GM23338 (cell line): ENCODE measurements around the gene HRH3. TPM values are rescaled to one million over a fixed set of nuclear protein-coding genes. Genes with fewer than 3 reads are reported as not detected.

Source experiments
- ATAC-seq: fragments of 200-7000 bp; cut with Tn5 transposase; 3 replicates; pipeline ENCODE4 v1.9.1; 2020
- DNase-seq: peaks from one replicate; pipeline ENCODE4 v3.0.0-alpha.2; 2015; ENCODE audit warnings: low spot score
- H2AFZ ChIP-seq: fragments of 200-600 bp; sonication (generic); 2 replicates; pipeline ENCODE4 v1.8.0; 2016; ENCODE audit warnings: antibody characterized with exemption, mild to moderate bottlenecking, moderate library complexity
- H3F3A ChIP-seq: fragments of 200-600 bp; sonication (generic); replicated peaks from 2 replicates; pipeline ENCODE4 v1.8.0; 2017; ENCODE audit warnings: antibody characterized with exemption, mixed run types, low read depth
- H3K27ac ChIP-seq: fragments of 200-600 bp; sonication (generic); 2 replicates; pipeline ENCODE4 v1.6.1; 2016; ENCODE audit warnings: low read depth
- H3K27me3 ChIP-seq: fragments of 200-600 bp; sonication (generic); 2 replicates; pipeline ENCODE4 v1.8.0; 2016; ENCODE audit warnings: mild to moderate bottlenecking, mixed run types, moderate library complexity; ENCODE audit not compliant: insufficient read depth
- H3K36me3 ChIP-seq: fragments of 200-600 bp; sonication (generic); 2 replicates; pipeline ENCODE4 v1.8.0; 2016; ENCODE audit warnings: mild to moderate bottlenecking; ENCODE audit not compliant: insufficient read depth
- H3K4me1 ChIP-seq: fragments of 200-600 bp; sonication (generic); 2 replicates; pipeline ENCODE4 v1.8.0; 2016; ENCODE audit warnings: mild to moderate bottlenecking, moderate library complexity; ENCODE audit not compliant: insufficient read depth
- H3K4me2 ChIP-seq: fragments of 200-600 bp; sonication (generic); 2 replicates; pipeline ENCODE4 v1.7.1; 2017; ENCODE audit warnings: mixed run types
- H3K4me3 ChIP-seq: fragments of 200-600 bp; sonication (generic); 2 replicates; pipeline ENCODE4 v1.6.1; 2016; ENCODE audit warnings: mixed run types
- H3K79me2 ChIP-seq: fragments of 200-600 bp; sonication (generic); replicated peaks from 2 replicates; pipeline ENCODE4 v1.8.0; 2017; ENCODE audit warnings: mild to moderate bottlenecking; ENCODE audit not compliant: insufficient read depth
- H3K9me2 ChIP-seq: fragments of 200-600 bp; sonication (generic); 2 replicates; pipeline ENCODE4 v1.8.0; 2017; ENCODE audit not compliant: insufficient read depth
- H4K20me1 ChIP-seq: fragments of 200-600 bp; sonication (generic); replicated peaks from 2 replicates; pipeline ENCODE4 v1.8.0; 2017; ENCODE audit warnings: mild to moderate bottlenecking; ENCODE audit not compliant: insufficient read depth
- H3K27ac Mint-ChIP-seq: 2 replicates; pipeline ENCODE4 v1.8.0; 2020; ENCODE audit warnings: inconsistent platforms, mild to moderate bottlenecking, moderate library complexity, mixed read lengths
- H3K27me3 Mint-ChIP-seq: 3 replicates; pipeline ENCODE4 v1.8.0; 2022; ENCODE audit warnings: low read depth, mild to moderate bottlenecking, moderate library complexity, mixed read lengths, inconsistent platforms; ENCODE audit not compliant: insufficient read depth, poor library complexity
- H3K36me3 Mint-ChIP-seq: 3 replicates; pipeline ENCODE4 v1.8.0; 2021; ENCODE audit warnings: low read depth, mild to moderate bottlenecking, inconsistent platforms, moderate library complexity, mixed read lengths
- H3K4me1 Mint-ChIP-seq: 3 replicates; pipeline ENCODE4 v1.8.0; 2020; ENCODE audit warnings: mild to moderate bottlenecking, inconsistent platforms, mixed read lengths
- H3K4me3 Mint-ChIP-seq: 3 replicates; pipeline ENCODE4 v1.8.0; 2021; ENCODE audit warnings: moderate library complexity, mild to moderate bottlenecking, inconsistent platforms, mixed read lengths
- H3K9me3 Mint-ChIP-seq: 3 replicates; pipeline ENCODE4 v1.8.0; 2020; ENCODE audit warnings: moderate library complexity, mild to moderate bottlenecking, inconsistent platforms, mixed read lengths
- EZH2 ChIP-seq: fragments of 200-600 bp; sonication (generic); IDR thresholded peaks from one replicate; pipeline ENCODE4 v1.8.0; 2017; ENCODE audit warnings: antibody characterized with exemption, mild to moderate bottlenecking, low read depth; ENCODE audit not compliant: unreplicated experiment
- EZH2phosphoT487 ChIP-seq: fragments of 200-600 bp; sonication (generic); IDR thresholded peaks from one replicate; pipeline ENCODE4 v1.8.1; 2018; ENCODE audit warnings: antibody characterized with exemption; ENCODE audit not compliant: unreplicated experiment
- JUNB ChIP-seq: IDR thresholded peaks from one replicate; pipeline ENCODE4 v1.6.1; 2016; ENCODE audit warnings: antibody characterized with exemption; ENCODE audit not compliant: unreplicated experiment
- NANOG ChIP-seq: IDR thresholded peaks from 2 replicates; pipeline ENCODE4 v1.6.1; 2016; ENCODE audit warnings: antibody characterized with exemption, borderline replicate concordance
- POLR2AphosphoS5 ChIP-seq: IDR thresholded peaks from 2 replicates; pipeline ENCODE4 v1.6.1; 2016; ENCODE audit warnings: antibody characterized with exemption, low read depth
- STAT1 ChIP-seq: IDR thresholded peaks from one replicate; pipeline ENCODE4 v1.6.1; 2016; ENCODE audit warnings: antibody characterized with exemption; ENCODE audit not compliant: unreplicated experiment
- ZNF114 ChIP-seq: fragments of 250-450 bp; sonication (Bioruptor Pico); IDR thresholded peaks from 2 replicates; pipeline ENCODE4 v1.5.0; 2020; ENCODE audit warnings: mild to moderate bottlenecking, moderate library complexity
- ZNF331 ChIP-seq: fragments of 250-450 bp; sonication (Bioruptor Pico); IDR thresholded peaks from 2 replicates; pipeline ENCODE4 v1.5.0; 2020; ENCODE audit warnings: low read depth, mild to moderate bottlenecking, moderate library complexity
- polyA plus RNA-seq: library from polyadenylated mRNA; unstranded; fragments of >200 nt; fragmentation: Nextera tagmentation; extraction: Ambion mirVana; gene quantifications from 2 replicates; pipeline ENCODE4 v1.2.1, GENCODE V29; 2016
- total RNA-seq: library from RNA; depleted of rRNA; stranded (reverse); fragments of >200 nt; shearing (Covaris generic); gene quantifications from 2 replicates; pipeline ENCODE4 v1.2.3, GENCODE V29; 2014
- TF ChIP-seq, protein P1 (sequence below), 2 experiments: fragments of 200-600 bp in 1 of 2; sonication (generic) in 1 of 2; conservative IDR thresholded peaks; 2 replicates each; pipeline versions ENCODE4 v1.5.1 to v1.6.1; 2016 to 2017; ENCODE audit warnings: antibody characterized with exemption in 2 of 2, low read depth in 2 of 2, mild to moderate bottlenecking in 2 of 2, moderate library complexity in 1 of 2
- TF ChIP-seq, protein P2 (sequence below): IDR thresholded peaks from 2 replicates; pipeline ENCODE4 v1.6.1; 2016; ENCODE audit warnings: antibody characterized with exemption

The HRH3 gene
- total and polyA plus RNA-seq, 2 experiments from 2014 or later, result 1.5 to 5.2 TPM

DNA sequence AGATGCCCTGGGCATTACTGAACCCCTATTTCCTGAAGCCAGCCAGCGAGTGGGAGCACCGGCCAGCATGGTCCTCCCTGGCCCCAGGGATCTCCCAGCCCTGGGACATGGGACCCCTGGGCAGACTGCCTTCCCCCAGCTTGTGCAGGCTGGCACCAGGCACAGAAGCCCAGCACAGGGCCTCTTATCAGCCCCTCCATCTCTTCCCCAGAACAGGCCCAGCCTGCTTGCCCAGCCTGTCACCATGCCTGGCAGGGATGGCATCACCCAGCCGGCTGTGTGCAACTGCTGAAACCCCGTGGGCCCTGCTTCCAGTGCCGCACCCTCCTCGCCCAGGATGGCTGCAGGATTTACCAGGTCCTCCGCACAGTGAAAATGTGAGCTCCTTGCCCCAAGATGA, 12.1 kb upstream of the HRH3 start:
- Mint-ChIP-seq H3K4me3 (no peak overlapping the region), H3K9me3 (no peaks in the 10 kb centered on the region)
- H3K4me1 ChIP-seq, result no peaks in the 10 kb centered on the region

DNA sequence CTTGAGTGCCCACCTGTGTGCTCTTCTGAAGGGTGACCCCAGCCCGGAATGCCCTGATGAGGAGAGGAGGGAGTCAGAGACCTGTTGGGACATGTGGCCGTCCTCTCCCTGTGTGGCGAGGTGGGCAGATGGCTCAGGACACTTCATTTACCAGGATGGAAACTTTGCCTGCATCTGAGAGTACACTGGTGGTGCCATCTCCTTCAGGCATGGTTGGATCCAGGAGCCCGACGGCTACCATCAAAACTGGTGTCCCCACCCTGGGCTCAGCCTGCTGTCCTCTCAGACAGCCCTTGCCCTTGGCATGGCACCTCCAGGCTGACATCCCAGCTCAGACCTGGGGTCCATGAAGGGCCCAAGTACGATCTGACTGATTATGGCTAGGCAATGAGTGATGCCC, 11.2 kb upstream of the HRH3 start:
- no peaks in the 10 kb centered on the region for H3K79me2 ChIP-seq
- no peak overlapping the region for H3K4me3 Mint-ChIP-seq
- H3K27ac Mint-ChIP-seq, result no peak overlapping the region
- H3K4me2 ChIP-seq, result no peak overlapping the region
- peaks cover 5% of the 10 kb centered on the region for H3K4me1 Mint-ChIP-seq
- ATAC-seq (no peak), DNase-seq (no peak)
- H2AFZ ChIP-seq, result no peak overlapping the region
- H4K20me1 ChIP-seq, result no peaks in the 10 kb centered on the region
- H3K36me3 Mint-ChIP-seq, result no peaks in the 10 kb centered on the region
- H3K9me3 Mint-ChIP-seq, result no peaks in the 10 kb centered on the region
- H3K36me3 ChIP-seq, result no peaks in the 10 kb centered on the region
- peaks cover 4% of the 10 kb centered on the region for H3K27me3 Mint-ChIP-seq
- no peak overlapping the region for H3K27ac ChIP-seq
- no peak for TF ChIP-seq JUNB
- TF ChIP-seq, protein P1, sequence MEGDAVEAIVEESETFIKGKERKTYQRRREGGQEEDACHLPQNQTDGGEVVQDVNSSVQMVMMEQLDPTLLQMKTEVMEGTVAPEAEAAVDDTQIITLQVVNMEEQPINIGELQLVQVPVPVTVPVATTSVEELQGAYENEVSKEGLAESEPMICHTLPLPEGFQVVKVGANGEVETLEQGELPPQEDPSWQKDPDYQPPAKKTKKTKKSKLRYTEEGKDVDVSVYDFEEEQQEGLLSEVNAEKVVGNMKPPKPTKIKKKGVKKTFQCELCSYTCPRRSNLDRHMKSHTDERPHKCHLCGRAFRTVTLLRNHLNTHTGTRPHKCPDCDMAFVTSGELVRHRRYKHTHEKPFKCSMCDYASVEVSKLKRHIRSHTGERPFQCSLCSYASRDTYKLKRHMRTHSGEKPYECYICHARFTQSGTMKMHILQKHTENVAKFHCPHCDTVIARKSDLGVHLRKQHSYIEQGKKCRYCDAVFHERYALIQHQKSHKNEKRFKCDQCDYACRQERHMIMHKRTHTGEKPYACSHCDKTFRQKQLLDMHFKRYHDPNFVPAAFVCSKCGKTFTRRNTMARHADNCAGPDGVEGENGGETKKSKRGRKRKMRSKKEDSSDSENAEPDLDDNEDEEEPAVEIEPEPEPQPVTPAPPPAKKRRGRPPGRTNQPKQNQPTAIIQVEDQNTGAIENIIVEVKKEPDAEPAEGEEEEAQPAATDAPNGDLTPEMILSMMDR (conservative IDR thresholded peaks at IDR 0.05; ENCODE audit: low read depth in 2 of 2), result no peak
- TF ChIP-seq ZNF331 (CRISPR knock-in tag), result no peak
- TF ChIP-seq STAT1, result no peak
- no peak for TF ChIP-seq NANOG
- TF ChIP-seq, protein P2, sequence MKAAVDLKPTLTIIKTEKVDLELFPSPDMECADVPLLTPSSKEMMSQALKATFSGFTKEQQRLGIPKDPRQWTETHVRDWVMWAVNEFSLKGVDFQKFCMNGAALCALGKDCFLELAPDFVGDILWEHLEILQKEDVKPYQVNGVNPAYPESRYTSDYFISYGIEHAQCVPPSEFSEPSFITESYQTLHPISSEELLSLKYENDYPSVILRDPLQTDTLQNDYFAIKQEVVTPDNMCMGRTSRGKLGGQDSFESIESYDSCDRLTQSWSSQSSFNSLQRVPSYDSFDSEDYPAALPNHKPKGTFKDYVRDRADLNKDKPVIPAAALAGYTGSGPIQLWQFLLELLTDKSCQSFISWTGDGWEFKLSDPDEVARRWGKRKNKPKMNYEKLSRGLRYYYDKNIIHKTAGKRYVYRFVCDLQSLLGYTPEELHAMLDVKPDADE, result no peak
- H3K4me3 ChIP-seq, result no peak overlapping the region
- no peaks in the 10 kb centered on the region for H3K27me3 ChIP-seq
- H3K9me2 ChIP-seq, result no peaks in the 10 kb centered on the region
- H3K4me1 ChIP-seq, result no peaks in the 10 kb centered on the region
- no peaks in the 10 kb centered on the region for H3F3A ChIP-seq

More for the DNA sequence above, 12.1 kb upstream of the HRH3 start:
- no peaks in the 10 kb centered on the region for H3K36me3 ChIP-seq
- no peaks in the 10 kb centered on the region for H3F3A ChIP-seq
- no peak overlapping the region for H3K27ac ChIP-seq
- H3K79me2 ChIP-seq, result no peaks in the 10 kb centered on the region
- H3K4me2 ChIP-seq, result no peak overlapping the region
- H3K36me3 Mint-ChIP-seq, result no peaks in the 10 kb centered on the region
- H3K4me3 ChIP-seq, result no peak overlapping the region
- ATAC-seq (no peak), DNase-seq (no peak)
- H4K20me1 ChIP-seq, result no peaks in the 10 kb centered on the region
- H3K4me1 Mint-ChIP-seq, result no peaks in the 10 kb centered on the region; the same call in 2 of the 3 replicates
- no peaks in the 10 kb centered on the region for H3K27me3 ChIP-seq
- H2AFZ ChIP-seq, result no peak overlapping the region
- H3K9me2 ChIP-seq, result no peaks in the 10 kb centered on the region
- TF ChIP-seq EZH2phosphoT487, result no peak
- no peak for TF ChIP-seq EZH2
- TF ChIP-seq, protein P1 (conservative IDR thresholded peaks at IDR 0.05; ENCODE audit: low read depth in 2 of 2), result no peak
- TF ChIP-seq NANOG, result no peak
- TF ChIP-seq, protein P2, result no peak
- no peak for TF ChIP-seq ZNF114
- TF ChIP-seq ZNF331 (CRISPR knock-in tag), result no peak
- no peak for TF ChIP-seq POLR2AphosphoS5
- peaks cover 4% of the 10 kb centered on the region for H3K27me3 Mint-ChIP-seq
- no peak overlapping the region for H3K27ac Mint-ChIP-seq
